T-cell (primary cell): Measurements from ENCODE around the gene VCP. TPM values are rescaled to one million over a fixed set of nuclear protein-coding genes. Genes with fewer than 3 reads are reported as not detected.
A peak's percentile ranks its signal among the peaks of the same experiment; 100 is the strongest.

ENCODE experiments used
- ATAC-seq, 4 experiments: fragments of 200-7000 bp in 3 of 4; fragments of 150-1000 bp in 1 of 4; cut with Tn5 transposase; replicated peaks in 1 of 4; 1 replicate in 3 of 4; 2 replicates in 1 of 4; pipeline ENCODE4 v1.10.0; 2021; ENCODE audit warnings: moderate library complexity in 3 of 4, mild to moderate bottlenecking in 2 of 4, moderate number of reproducible peaks in 1 of 4
- CTCF ChIA-PET, 2 donors: fragments of 300-600 bp; sonication (Branson Sonifier 250); formaldehyde crosslinking; loops; one replicate each; lab custom pipeline; 2022; ENCODE audit warnings: antibody characterized with exemption in 2 of 2; lab: Charles Lee
- POLR2A ChIA-PET, 2 donors: fragments of 300-600 bp; sonication (Branson Sonifier 250); formaldehyde crosslinking; loops; one replicate each; lab custom pipeline; 2022; ENCODE audit warnings: antibody characterized with exemption in 2 of 2; lab: Charles Lee
- DNase-seq, 35 experiments: peaks; one replicate each; pipeline versions ENCODE4 v3.0.0 to v3.0.0-alpha.2; 2013 to 2023
- H3K27ac ChIP-seq: one replicate; pipeline ENCODE4 v1.5.1; 2013; ENCODE audit warnings: low read length
- H3K27me3 ChIP-seq, 2 experiments: replicated peaks in 1 of 2; 1 replicate in 1 of 2; 2 replicates in 1 of 2; pipeline versions ENCODE4 v1.6.1 to v1.7.0; 2013; ENCODE audit warnings: low read length in 1 of 2, mixed read lengths in 1 of 2; ENCODE audit not compliant: control insufficient read depth in 2 of 2, insufficient read depth in 2 of 2; ENCODE audit errors: extremely low read depth in 1 of 2
- H3K36me3 ChIP-seq, 2 donors: 1 replicate in 1 of 2; 2 replicates in 1 of 2; pipeline versions ENCODE4 v1.6.1 to v1.7.0; 2013; ENCODE audit warnings: low read length in 1 of 2; ENCODE audit not compliant: control insufficient read depth in 2 of 2, insufficient read depth in 1 of 2; ENCODE audit errors: extremely low read depth in 1 of 2
- H3K4me1 ChIP-seq, 2 experiments: 1 replicate in 1 of 2; 2 replicates in 1 of 2; pipeline versions ENCODE4 v1.6.1 to v1.7.0; 2013; ENCODE audit warnings: low read length in 2 of 2, mixed read lengths in 1 of 2; ENCODE audit not compliant: insufficient read depth in 2 of 2, control insufficient read depth in 1 of 2; ENCODE audit errors: extremely low read depth in 1 of 2
- H3K4me3 ChIP-seq, 2 donors: 1 replicate in 1 of 2; 2 replicates in 1 of 2; pipeline versions ENCODE4 v1.5.1 to v1.7.0; 2013; ENCODE audit warnings: mild to moderate bottlenecking in 2 of 2, low read length in 1 of 2, moderate library complexity in 1 of 2; ENCODE audit not compliant: control insufficient read depth in 1 of 2; ENCODE audit errors: extremely low read depth in 1 of 2
- H3K9me3 ChIP-seq: 2 replicates; pipeline ENCODE4 v1.7.0; 2013
- H3K27ac Mint-ChIP-seq, 2 donors: one replicate each; pipeline ENCODE4 v1.8.0; 2020 to 2021; ENCODE audit warnings: mild to moderate bottlenecking in 2 of 2, mixed read lengths in 2 of 2
- H3K27me3 Mint-ChIP-seq, 2 donors: one replicate each; pipeline ENCODE4 v1.8.0; 2021 to 2022; ENCODE audit warnings: mixed read lengths in 2 of 2
- H3K36me3 Mint-ChIP-seq: one replicate; pipeline ENCODE4 v1.8.0; 2021; ENCODE audit warnings: mixed read lengths
- H3K4me1 Mint-ChIP-seq, 3 donors: one replicate each; pipeline ENCODE4 v1.8.0; 2020 to 2022; ENCODE audit warnings: mixed read lengths in 3 of 3, mild to moderate bottlenecking in 1 of 3
- H3K4me3 Mint-ChIP-seq, 3 donors: one replicate each; pipeline ENCODE4 v1.8.0; 2020 to 2022; ENCODE audit warnings: mild to moderate bottlenecking in 3 of 3, mixed read lengths in 3 of 3, moderate library complexity in 3 of 3
- H3K9me3 Mint-ChIP-seq, 3 donors: one replicate each; pipeline ENCODE4 v1.8.0; 2020 to 2022; ENCODE audit warnings: mixed read lengths in 3 of 3
- WGBS: methylation state at CpG from one replicate; pipeline ENCODE4 v1.1.5; 2013; ENCODE audit warnings: missing lambda C conversion rate; ENCODE audit not compliant: insufficient coverage; 5-methylcytosine and 5-hydroxymethylcytosine counted together
- total RNA-seq, 35 experiments: library from RNA in 6 of 35; stranded (reverse) in 6 of 35; fragments of 120-200 nt in 1 of 35; gene quantifications; one replicate each; pipeline versions ENCODE4 v1.2.1 to v1.2.4 and lab custom pipeline; 2013 to 2026

Gene VCP
- total RNA-seq, 5 donors from 2014 or later (not counting 1 experiment from before 2014, with no cell fraction given), result 141 to 232 (median 167) TPM

DNA sequence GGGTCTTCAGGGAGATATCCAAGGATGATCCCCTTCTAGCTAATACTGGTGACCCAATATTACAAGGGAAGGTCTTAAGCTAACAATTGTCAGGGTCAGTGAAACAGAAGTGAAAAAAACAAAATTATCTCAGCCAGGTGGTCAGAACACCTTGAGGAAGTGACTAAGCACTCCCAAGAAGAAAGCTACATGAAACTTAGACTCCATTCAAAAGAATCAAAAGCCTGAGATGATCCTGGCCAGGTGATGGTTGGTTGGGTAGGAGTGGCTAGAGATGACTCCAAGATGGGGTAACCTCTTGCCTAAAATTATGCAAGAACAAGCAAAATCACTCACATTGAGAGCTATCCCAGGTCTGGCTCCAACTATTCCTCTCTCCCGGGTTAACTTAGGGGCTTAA is 5.4 kb downstream of the VCP start:
- DNase-seq, result no peak
- H3K9me3 ChIP-seq, result no peaks in the 10 kb centered on the region
- ChIA-PET CTCF (interaction anchor here in 1 of 2 donors (1.0 kb wide), 2 partner anchors 8 to 168 kb away, joined by 3 read pairs; no protein-coding TSS in a partner anchor), POLR2A (interaction anchor here in 1 of 2 donors (0.5 to 0.9 kb wide), 2 partner anchors 14 to 58 kb away, joined by 3 read pairs; no protein-coding TSS in a partner anchor)
- Mint-ChIP-seq H3K27ac (peak overlapping the region in 1 of 2 donors; percentile 39), H3K9me3 (no peaks in the 10 kb centered on the region), H3K4me3 (peak overlapping the region in 1 of 3 donors; percentile 32), H3K36me3 (peaks cover 42% of the 10 kb centered on the region), H3K4me1 (peaks cover 46 to 51% (median 49%) of the 10 kb centered on the region in 3 donors), H3K27me3 (no peaks in the 10 kb centered on the region)
- no peak overlapping the region for H3K27ac ChIP-seq
- ATAC-seq, result no peak
- no CpG with 5 or more reads among the region's 1 CpG for WGBS
- H3K36me3 ChIP-seq, result peaks cover 19 to 71% of the 10 kb centered on the region in 2 donors
- peaks cover 14 to 38% of the 10 kb centered on the region in 2 experiments for H3K4me1 ChIP-seq
- H3K27me3 ChIP-seq, result no peaks in the 10 kb centered on the region
- H3K4me3 ChIP-seq, result no peak overlapping the region

DNA sequence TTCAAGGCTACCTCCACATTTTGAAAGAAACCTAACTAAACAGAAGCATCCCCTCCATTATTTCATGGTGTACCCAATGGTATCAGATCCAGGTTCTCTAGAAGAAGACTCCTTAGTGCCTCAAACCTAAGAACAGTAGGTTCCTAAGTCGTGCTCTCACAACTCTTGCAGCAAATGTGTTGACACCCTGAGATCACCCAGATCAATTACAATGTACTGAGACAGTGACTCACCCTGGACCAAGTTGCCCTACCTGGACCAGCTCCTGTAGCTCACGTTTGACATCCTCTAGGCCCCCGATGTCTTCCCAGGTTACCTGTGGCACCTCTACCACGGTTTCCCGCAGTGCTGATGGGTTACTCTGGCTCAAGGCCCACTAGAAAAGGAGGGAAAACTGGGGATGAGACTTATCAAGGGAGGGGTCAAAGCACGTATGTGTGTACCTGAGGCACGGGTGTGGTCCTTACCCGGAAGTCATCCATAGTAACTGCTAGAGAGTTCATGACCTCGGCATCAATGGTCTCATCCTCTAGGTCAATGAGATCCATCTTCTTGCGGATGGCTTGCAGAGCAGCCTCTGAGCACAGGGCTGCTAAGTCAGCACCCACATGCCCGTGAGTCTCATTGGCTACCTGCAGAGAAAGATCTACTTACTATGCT is 11.7 kb downstream of the VCP start:
- no peak overlapping the region for H3K4me3 Mint-ChIP-seq
- H3K9me3 Mint-ChIP-seq, result no peaks in the 10 kb centered on the region
- Histone ChIP-seq H3K9me3 (no peaks in the 10 kb centered on the region), H3K36me3 (peaks cover 36 to 96% of the 10 kb centered on the region in 2 donors), H3K27ac (no peak overlapping the region), H3K4me1 (no peaks in the 10 kb centered on the region), H3K27me3 (no peaks in the 10 kb centered on the region), H3K4me3 (no peak overlapping the region)
- ATAC-seq (no peak), DNase-seq (no peak)
- H3K4me1 Mint-ChIP-seq, result peaks cover 0 to 7% (median 0%) of the 10 kb centered on the region in 3 donors
- peaks cover 75% of the 10 kb centered on the region for H3K36me3 Mint-ChIP-seq
- WGBS, result 94% methylated on average over 11 of the region's 11 CpGs
- no peak overlapping the region for H3K27ac Mint-ChIP-seq
- POLR2A ChIA-PET, result interaction anchor here in 1 of 2 donors (0.5 kb wide), 1 partner anchor 8 kb away, joined by 8 read pairs; no protein-coding TSS in a partner anchor
- CTCF ChIA-PET, result interaction anchor here in 1 of 2 donors (1.5 kb wide), 1 partner anchor 10 kb away, joined by 4 read pairs; no protein-coding TSS in a partner anchor
- no peaks in the 10 kb centered on the region for H3K27me3 Mint-ChIP-seq

DNA sequence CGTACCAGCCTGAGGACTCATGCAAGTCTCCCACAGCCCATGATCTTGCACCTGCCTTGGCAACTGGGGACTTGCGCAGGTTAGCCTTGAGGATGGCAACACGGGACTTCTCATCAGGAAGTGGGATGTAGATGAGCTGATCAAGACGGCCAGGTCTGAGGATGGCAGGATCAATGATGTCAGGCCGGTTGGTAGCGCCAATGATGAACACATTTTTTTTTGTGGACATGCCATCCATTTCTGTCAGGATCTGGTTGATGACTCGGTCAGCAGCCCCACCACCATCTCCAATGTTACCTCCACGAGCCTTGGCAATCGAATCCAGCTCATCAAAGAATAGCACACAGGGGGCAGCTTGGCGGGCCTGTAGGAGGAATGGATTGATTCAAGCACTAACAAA is 13.0 kb downstream of the VCP start:
- WGBS, result 96% methylated on average over 5 of the region's 10 CpGs
- Histone ChIP-seq H3K27me3 (no peaks in the 10 kb centered on the region), H3K4me1 (no peaks in the 10 kb centered on the region), H3K27ac (no peak overlapping the region), H3K36me3 (peaks cover 31 to 84% of the 10 kb centered on the region in 2 donors), H3K4me3 (no peak overlapping the region), H3K9me3 (no peaks in the 10 kb centered on the region)
- H3K36me3 Mint-ChIP-seq, result peaks cover 79% of the 10 kb centered on the region
- peaks cover 0 to 7% (median 0%) of the 10 kb centered on the region in 3 donors for H3K4me1 Mint-ChIP-seq
- no peak overlapping the region for H3K27ac Mint-ChIP-seq
- no peaks in the 10 kb centered on the region for H3K27me3 Mint-ChIP-seq
- ChIA-PET POLR2A (no interaction called here), CTCF (interaction anchor here in 1 of 2 donors (1.5 kb wide), 1 partner anchor 8 kb away, joined by 4 read pairs; no protein-coding TSS in a partner anchor)
- DNase-seq, result no peak
- no peak overlapping the region for H3K4me3 Mint-ChIP-seq
- ATAC-seq, result no peak
- H3K9me3 Mint-ChIP-seq, result no peaks in the 10 kb centered on the region

DNA sequence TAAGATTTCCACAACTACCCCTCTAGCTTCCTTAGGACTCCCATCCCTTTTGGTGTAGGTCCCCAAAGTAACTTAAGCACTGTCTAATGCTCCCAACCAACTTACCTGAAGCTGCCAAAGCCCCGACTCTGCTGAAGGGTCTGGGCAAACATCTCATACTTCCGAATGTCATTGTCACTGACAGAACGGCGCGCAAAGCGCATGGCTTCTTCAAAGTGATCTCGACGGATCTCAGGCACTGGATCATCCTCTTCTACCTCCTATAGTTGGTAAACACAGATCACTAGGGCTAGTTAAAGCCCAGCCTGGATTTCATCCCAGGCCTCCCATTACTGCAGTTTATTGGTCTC is 15.2 kb downstream of the VCP start:
- H3K4me1 ChIP-seq, result no peaks in the 10 kb centered on the region
- no peaks in the 10 kb centered on the region for H3K9me3 Mint-ChIP-seq
- no peak for DNase-seq
- POLR2A ChIA-PET, result no interaction called here
- H3K27ac ChIP-seq, result no peak overlapping the region
- H3K9me3 ChIP-seq, result no peaks in the 10 kb centered on the region
- H3K36me3 ChIP-seq, result peaks cover 21 to 67% of the 10 kb centered on the region in 2 donors
- CTCF ChIA-PET, result no interaction called here
- H3K4me3 ChIP-seq, result no peak overlapping the region
- no peaks in the 10 kb centered on the region for H3K27me3 ChIP-seq
- no peaks in the 10 kb centered on the region for H3K27me3 Mint-ChIP-seq
- peaks cover 0 to under 1% (median 0%) of the 10 kb centered on the region in 3 donors for H3K4me1 Mint-ChIP-seq
- ATAC-seq, result peak in 1 of 4 experiments; percentile 12
- no peak overlapping the region for H3K27ac Mint-ChIP-seq
- H3K36me3 Mint-ChIP-seq, result peaks cover 70% of the 10 kb centered on the region
- no peak overlapping the region for H3K4me3 Mint-ChIP-seq
- 99% methylated on average over 7 of the region's 8 CpGs for WGBS

DNA sequence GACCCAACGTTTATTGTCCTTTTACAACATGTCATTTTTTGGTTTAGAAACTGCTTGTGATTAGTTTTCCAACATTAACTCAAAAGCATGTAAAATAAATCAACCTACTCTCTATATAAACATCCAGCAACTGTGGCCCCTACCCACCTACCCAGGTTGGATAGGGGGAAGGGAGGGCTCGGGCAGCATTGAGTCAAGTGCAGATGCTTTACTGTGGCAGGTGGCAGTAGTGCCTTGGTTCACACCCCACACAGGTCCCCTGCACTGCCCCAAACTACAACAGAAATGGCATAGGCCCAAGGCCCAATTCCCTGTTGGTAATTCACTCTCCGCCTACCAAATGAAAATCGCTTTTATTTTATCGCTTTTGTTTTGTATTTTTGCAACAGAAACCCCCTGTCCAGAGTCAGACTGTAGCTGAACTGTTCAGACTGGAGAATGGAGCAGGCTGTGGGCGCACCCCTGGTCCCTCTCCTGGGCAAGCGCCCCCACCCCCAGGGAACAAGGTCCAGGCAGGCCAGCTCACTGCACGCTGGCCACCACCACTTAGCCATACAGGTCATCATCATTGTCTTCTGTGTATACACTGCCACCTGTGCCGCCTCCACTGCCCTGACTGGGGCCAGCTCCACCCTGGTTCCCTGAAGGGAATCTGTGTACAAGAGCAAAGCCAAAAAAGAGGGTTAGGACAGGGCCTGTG is 15.7 kb downstream of the VCP start:
- no peaks in the 10 kb centered on the region for H3K9me3 Mint-ChIP-seq
- H3K9me3 ChIP-seq, result no peaks in the 10 kb centered on the region
- ATAC-seq, result peak in 1 of 4 experiments; percentile 18
- ChIA-PET CTCF (no interaction called here), POLR2A (no interaction called here)
- no peaks in the 10 kb centered on the region for H3K4me1 Mint-ChIP-seq
- peaks cover 67% of the 10 kb centered on the region for H3K36me3 Mint-ChIP-seq
- H3K36me3 ChIP-seq, result peaks cover 21 to 63% of the 10 kb centered on the region in 2 donors
- WGBS, result 96% methylated on average over 7 of the region's 9 CpGs
- H3K27ac Mint-ChIP-seq, result no peak overlapping the region
- no peak overlapping the region for H3K27ac ChIP-seq
- DNase-seq, result no peak
- no peaks in the 10 kb centered on the region for H3K27me3 Mint-ChIP-seq
- H3K4me3 ChIP-seq, result no peak overlapping the region
- H3K4me1 ChIP-seq, result no peaks in the 10 kb centered on the region
- H3K4me3 Mint-ChIP-seq, result no peak overlapping the region
- no peaks in the 10 kb centered on the region for H3K27me3 ChIP-seq

DNA sequence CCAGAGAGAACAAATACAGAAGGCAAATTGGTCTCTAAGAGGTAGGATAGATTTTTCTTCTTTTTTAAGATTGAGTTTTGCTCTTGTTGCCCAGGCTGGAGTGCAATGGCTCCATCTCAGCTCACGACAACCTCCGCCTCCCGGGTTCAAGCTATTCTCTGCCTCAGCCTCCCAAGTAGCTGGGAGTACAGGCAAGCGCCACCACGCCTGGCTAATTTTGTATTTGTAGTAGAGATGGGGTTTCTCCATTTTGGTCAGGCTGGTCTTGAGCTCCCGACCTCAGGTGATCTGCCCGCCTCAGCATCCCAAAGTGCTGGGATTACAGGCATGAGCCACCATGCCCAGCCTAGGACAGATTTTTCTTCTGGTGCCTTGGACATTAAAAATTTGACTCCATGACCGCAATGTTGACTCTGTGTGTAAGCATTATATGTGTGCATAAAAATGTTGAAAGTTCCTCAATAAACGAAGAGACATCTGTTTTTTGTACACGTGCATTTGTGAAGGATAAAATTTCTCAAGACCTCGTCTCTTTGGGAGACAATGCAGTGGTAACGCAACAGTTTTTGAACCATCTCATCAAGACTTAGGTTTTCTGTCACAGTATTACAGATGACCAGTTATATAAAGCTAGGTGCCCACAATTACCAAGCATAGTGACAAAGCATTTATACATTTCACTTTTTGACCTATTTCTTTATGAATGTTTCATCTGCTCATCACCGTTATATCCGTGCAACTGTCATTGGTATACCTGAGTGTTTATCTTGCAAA is 17.4 kb downstream of the VCP start:
- Histone ChIP-seq H3K4me3 (no peak overlapping the region), H3K4me1 (no peaks in the 10 kb centered on the region), H3K36me3 (peaks cover 10 to 46% of the 10 kb centered on the region in 2 donors), H3K27ac (no peak overlapping the region), H3K27me3 (no peaks in the 10 kb centered on the region), H3K9me3 (no peaks in the 10 kb centered on the region)
- no peaks in the 10 kb centered on the region for H3K9me3 Mint-ChIP-seq
- 98% methylated on average over 5 of the region's 14 CpGs for WGBS
- H3K4me1 Mint-ChIP-seq, result peaks cover 4 to 6% (median 4%) of the 10 kb centered on the region in 3 donors
- DNase-seq, result no peak
- H3K27ac Mint-ChIP-seq, result no peak overlapping the region
- ATAC-seq, result no peak
- ChIA-PET POLR2A (no interaction called here), CTCF (no interaction called here)
- H3K27me3 Mint-ChIP-seq, result no peaks in the 10 kb centered on the region
- H3K4me3 Mint-ChIP-seq, result no peak overlapping the region
- H3K36me3 Mint-ChIP-seq, result peaks cover 55% of the 10 kb centered on the region
